Measurements from ENCODE around the gene FNDC3B.

DNA sequence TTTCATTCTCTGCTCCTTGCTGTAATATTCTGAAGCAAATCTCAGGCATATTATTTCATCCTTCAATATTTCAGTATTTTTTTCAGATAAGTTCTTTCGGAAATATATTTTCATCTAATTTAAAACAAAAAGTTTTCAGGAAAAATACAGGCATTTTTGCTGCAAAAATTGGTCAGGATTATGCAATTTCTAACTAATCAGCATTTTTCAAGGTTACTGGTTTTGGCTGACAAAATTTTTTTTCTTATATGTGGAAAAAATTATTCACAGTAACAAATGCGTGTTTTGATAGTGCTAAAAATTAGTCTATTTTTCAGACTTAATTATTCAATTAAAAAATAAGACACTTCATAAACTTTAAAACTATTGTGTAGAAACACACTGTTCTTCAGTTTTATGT, 31.4 kb downstream of the FNDC3B start:
- no peak for TF ChIP-seq POLR2A (IDR thresholded peaks at IDR 0.05; ENCODE audit: low read depth)
- TF ChIP-seq, protein P1, sequence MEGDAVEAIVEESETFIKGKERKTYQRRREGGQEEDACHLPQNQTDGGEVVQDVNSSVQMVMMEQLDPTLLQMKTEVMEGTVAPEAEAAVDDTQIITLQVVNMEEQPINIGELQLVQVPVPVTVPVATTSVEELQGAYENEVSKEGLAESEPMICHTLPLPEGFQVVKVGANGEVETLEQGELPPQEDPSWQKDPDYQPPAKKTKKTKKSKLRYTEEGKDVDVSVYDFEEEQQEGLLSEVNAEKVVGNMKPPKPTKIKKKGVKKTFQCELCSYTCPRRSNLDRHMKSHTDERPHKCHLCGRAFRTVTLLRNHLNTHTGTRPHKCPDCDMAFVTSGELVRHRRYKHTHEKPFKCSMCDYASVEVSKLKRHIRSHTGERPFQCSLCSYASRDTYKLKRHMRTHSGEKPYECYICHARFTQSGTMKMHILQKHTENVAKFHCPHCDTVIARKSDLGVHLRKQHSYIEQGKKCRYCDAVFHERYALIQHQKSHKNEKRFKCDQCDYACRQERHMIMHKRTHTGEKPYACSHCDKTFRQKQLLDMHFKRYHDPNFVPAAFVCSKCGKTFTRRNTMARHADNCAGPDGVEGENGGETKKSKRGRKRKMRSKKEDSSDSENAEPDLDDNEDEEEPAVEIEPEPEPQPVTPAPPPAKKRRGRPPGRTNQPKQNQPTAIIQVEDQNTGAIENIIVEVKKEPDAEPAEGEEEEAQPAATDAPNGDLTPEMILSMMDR (IDR thresholded peaks at IDR 0.05): no peak
- no peak for TF ChIP-seq POLR2AphosphoS5 (IDR thresholded peaks at IDR 0.05)
- TF ChIP-seq EP300 (IDR thresholded peaks at IDR 0.05): no peak

Data from esophagus muscularis mucosa (tissue), 4 donors.